H7 (cell line): ENCODE data around the gene NHS. TPM values are rescaled to one million over a fixed set of nuclear protein-coding genes. Genes with fewer than 3 reads are reported as not detected.

Experiments
- DNase-seq: peaks from one replicate; pipeline ENCODE4 v3.0.0; 2012
- H3K27me3 ChIP-seq: 2 replicates; pipeline ENCODE4 v1.6.0; 2011; ENCODE audit warnings: mild to moderate bottlenecking, low read length; ENCODE audit not compliant: control insufficient read depth, insufficient read depth
- H3K36me3 ChIP-seq: replicated peaks from 2 replicates; pipeline ENCODE4 v1.5.1; 2011; ENCODE audit warnings: low read length; ENCODE audit not compliant: control insufficient read depth, insufficient read depth
- H3K4me3 ChIP-seq: 2 replicates; pipeline ENCODE4 v1.5.1; 2011; ENCODE audit warnings: low read depth, mild to moderate bottlenecking, control low read depth, low read length, moderate library complexity; ENCODE audit not compliant: insufficient read depth
- total RNA-seq: library from RNA; depleted of rRNA; stranded (reverse); fragments of >200 nt; shearing (Covaris generic); gene quantifications from 2 replicates; pipeline ENCODE4 v1.2.3, GENCODE V29; 2014

Gene NHS
- total RNA-seq, 1 experiment from 2014 or later = 5.2 TPM

- peak; percentile 82 for DNase-seq
- Histone ChIP-seq H3K4me3 (peak overlapping the region; percentile 74), H3K36me3 (no peaks in the 10 kb centered on the region), H3K27me3 (peaks cover 35% of the 10 kb centered on the region)
These were observed 2.2 kb downstream of the NHS start for GRCh38 chrX:17377091-17377717.

GRCh38 chrX:17377795-17378194 lies 2.8 kb downstream of the NHS start:
- Histone ChIP-seq H3K36me3 (no peaks in the 10 kb centered on the region; the same call in 1 of the 2 replicates), H3K4me3 (peak overlapping the region; percentile 74), H3K27me3 (peaks cover 35% of the 10 kb centered on the region)
- DNase-seq = peak; percentile 49

DNA sequence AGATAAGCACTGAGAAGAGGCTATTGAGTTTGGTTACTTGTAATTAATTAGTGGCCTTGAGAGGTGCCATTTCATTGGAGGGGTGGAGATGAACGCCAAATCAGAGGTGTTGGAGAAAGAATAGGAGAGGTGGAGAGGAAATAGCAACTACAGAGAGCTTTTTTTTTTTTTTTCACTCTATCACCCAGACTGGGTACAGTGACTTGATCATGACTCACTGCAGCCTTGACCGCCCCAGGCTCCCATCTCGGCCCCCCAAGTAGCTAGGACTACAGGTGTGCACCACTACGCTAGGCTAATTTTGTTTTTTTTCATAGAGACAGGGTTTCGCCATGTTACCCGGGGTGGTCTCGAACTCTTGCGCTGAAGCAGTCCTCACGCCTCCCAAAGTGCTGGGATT lies 5.2 kb downstream of the NHS start:
- Histone ChIP-seq H3K27me3 (peaks cover 35% of the 10 kb centered on the region), H3K36me3 (no peaks in the 10 kb centered on the region; the same call in 1 of the 2 replicates), H3K4me3 (no peak overlapping the region)
- no peak for DNase-seq

- no peaks in the 10 kb centered on the region for H3K27me3 ChIP-seq
- no peak overlapping the region for H3K4me3 ChIP-seq
- H3K36me3 ChIP-seq = no peaks in the 10 kb centered on the region
- DNase-seq = no peak
These were observed 15.4 kb downstream of the NHS start for GRCh38 chrX:17390419-17390850.

DNA sequence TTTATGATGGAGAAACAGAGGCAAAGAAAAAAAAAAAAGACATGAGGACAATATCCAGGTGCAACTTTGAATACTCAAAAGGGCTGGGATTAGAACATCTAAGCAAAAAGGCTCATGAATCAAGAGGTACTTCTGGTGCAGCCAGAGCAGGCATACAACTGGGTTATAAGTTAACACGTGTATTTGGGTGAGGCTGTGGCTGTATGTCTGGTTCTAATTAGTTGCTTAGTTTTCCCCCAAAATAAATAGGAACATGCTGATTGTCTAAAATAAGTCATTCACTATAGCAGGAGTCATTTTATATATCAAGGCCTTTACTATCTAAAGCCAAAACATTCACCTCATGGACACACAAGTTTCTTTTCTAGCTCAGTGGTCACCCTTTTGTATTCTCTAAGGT lies 20.2 kb downstream of the NHS start:
- H3K36me3 ChIP-seq = no peaks in the 10 kb centered on the region
- DNase-seq = no peak
- H3K27me3 ChIP-seq = no peaks in the 10 kb centered on the region
- no peak overlapping the region for H3K4me3 ChIP-seq

GRCh38 chrX:17397074-17397473 lies 22.1 kb downstream of the NHS start:
- no peak overlapping the region for H3K4me3 ChIP-seq
- no peaks in the 10 kb centered on the region for H3K36me3 ChIP-seq
- no peaks in the 10 kb centered on the region for H3K27me3 ChIP-seq
- DNase-seq = no peak

DNA sequence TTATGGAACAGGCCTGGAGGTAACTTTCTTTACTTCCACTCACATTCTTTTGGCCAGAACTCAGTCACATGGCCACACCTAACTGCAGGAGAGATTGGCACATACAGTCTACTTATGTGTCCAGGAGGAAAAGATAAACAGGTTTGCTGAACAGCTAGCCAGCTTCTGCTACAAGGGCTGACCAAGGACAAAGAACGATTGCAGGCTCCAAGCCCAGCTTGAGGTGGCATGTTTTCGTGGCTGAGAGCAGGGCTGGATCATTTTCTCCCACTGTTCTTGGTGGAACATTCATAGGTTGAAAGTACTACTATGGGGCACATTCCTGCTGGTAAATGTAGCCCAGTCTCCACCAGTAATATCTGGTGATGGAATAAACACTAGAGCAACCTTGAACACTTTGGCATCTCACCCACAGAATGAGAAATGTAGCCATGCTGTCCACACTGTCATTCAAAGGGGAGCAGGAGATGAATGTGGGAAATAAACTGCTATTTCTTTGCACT lies 28.2 kb downstream of the NHS start:
- no peak overlapping the region for H3K4me3 ChIP-seq
- H3K27me3 ChIP-seq = no peaks in the 10 kb centered on the region
- DNase-seq = no peak
- no peaks in the 10 kb centered on the region for H3K36me3 ChIP-seq

GRCh38 chrX:17403972-17404371 lies 29.0 kb downstream of the NHS start:
- H3K36me3 ChIP-seq = no peaks in the 10 kb centered on the region
- no peak overlapping the region for H3K4me3 ChIP-seq
- no peak for DNase-seq
- no peaks in the 10 kb centered on the region for H3K27me3 ChIP-seq

GRCh38 chrX:17405225-17405969 lies 30.4 kb downstream of the NHS start:
- no peak for DNase-seq
- no peaks in the 10 kb centered on the region for H3K36me3 ChIP-seq
- no peaks in the 10 kb centered on the region for H3K27me3 ChIP-seq
- H3K4me3 ChIP-seq = no peak overlapping the region

DNA sequence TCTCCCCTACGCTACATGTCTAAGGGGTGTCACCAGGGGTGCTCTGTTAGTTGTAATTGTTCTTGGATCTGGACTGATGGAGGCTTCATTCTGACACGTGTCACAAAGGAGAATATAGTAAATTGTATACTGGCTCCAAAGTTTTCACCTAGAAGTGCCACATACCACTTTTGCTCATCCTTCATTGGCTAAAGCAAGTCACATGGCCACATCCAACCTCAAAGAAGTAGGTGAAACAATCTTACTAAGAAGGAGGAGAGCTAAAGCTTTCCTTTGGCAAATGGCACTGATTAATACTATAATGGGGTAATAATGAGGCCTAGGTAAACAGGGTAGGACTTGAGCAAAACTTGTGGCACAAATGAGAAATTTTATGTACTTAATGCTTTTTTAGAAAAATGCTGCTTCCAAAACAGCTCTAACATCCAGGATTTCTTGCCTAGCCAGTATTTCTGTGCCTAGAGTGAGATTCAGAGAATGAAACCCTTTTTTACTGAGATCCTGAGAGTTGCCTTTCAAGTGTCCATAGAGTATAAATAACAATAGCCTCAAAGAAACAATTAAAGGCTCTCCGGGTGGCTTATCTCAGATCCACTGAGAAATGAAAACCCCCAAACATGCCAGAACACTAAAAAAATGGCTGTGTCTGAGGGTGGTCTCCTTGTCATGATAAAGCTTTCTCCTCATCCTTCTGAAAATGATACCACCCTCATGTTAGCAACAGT lies 34.7 kb downstream of the NHS start:
- Histone ChIP-seq H3K4me3 (no peak overlapping the region), H3K36me3 (no peaks in the 10 kb centered on the region), H3K27me3 (no peaks in the 10 kb centered on the region)
- peak; percentile 13 for DNase-seq

DNA sequence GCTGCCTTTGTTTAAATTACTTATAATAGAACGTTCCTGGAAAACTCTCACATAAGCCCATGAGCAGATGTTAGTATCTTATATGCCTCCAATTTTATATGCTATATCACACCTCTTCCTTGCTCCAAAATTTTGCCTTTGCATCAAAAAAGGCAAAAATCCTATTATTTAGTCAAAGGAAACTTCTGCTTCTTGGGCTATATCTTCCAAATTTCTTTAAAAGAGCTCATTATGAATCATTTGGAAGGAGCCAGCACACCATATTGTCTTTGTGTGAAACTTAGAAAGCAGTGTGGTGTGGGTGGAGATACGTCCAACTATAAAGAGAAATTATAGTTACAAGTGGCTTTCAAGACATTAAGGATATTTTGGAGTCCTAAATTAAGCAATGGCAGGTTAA lies 35.7 kb downstream of the NHS start:
- Histone ChIP-seq H3K36me3 (no peaks in the 10 kb centered on the region), H3K27me3 (no peaks in the 10 kb centered on the region), H3K4me3 (no peak overlapping the region)
- no peak for DNase-seq

- H3K4me3 ChIP-seq = no peak overlapping the region
- DNase-seq = no peak
- H3K36me3 ChIP-seq = no peaks in the 10 kb centered on the region
- H3K27me3 ChIP-seq = no peaks in the 10 kb centered on the region
These were observed 36.2 kb downstream of the NHS start for GRCh38 chrX:17411205-17411604.

GRCh38 chrX:17412692-17413091 lies 37.7 kb downstream of the NHS start:
- no peak for DNase-seq

GRCh38 chrX:17413228-17413627 lies 38.2 kb downstream of the NHS start:
- DNase-seq = no peak
- no peak overlapping the region for H3K4me3 ChIP-seq
- H3K36me3 ChIP-seq = no peaks in the 10 kb centered on the region
- H3K27me3 ChIP-seq = no peaks in the 10 kb centered on the region

More at GRCh38 chrX:17412692-17413091, 37.7 kb downstream of the NHS start:
- Histone ChIP-seq H3K36me3 (no peaks in the 10 kb centered on the region), H3K4me3 (no peak overlapping the region), H3K27me3 (no peaks in the 10 kb centered on the region)
